Pancreas (tissue), 10 donors: Measurements from ENCODE around the gene EPB41L5. TPM values are rescaled to one million over a fixed set of nuclear protein-coding genes. Genes with fewer than 3 reads are reported as not detected.
"Not testable (repeated sequence)": the region's sequence is repeated elsewhere in the genome, so short reads cannot be mapped to it uniquely, and the experiment has no call there.

ENCODE experiments used
- ATAC-seq, 4 donors: fragments of 200-7000 bp; cut with Tn5 transposase; one replicate each; pipeline versions ENCODE4 v1.8.0 to v1.9.1; 2020; ENCODE audit warnings: mild to moderate bottlenecking in 4 of 4, moderate library complexity in 4 of 4
- DNase-seq, 6 donors: peaks; one replicate each; pipeline ENCODE4 v3.0.0-alpha.2; 2020
- FAIRE-seq: peaks from 2 replicates; lab custom pipeline; 2012; peaks lifted over from hg19 to GRCh38; lab: Jason Lieb, UNC
- H3K27ac ChIP-seq, 4 donors: fragments of 200-600 bp; sonication (generic); 1 replicate in 3 of 4; 2 replicates in 1 of 4; pipeline versions ENCODE4 v1.5.0 to v1.8.0; 2020
- H3K27me3 ChIP-seq, 4 donors: fragments of 200-600 bp; one replicate each; pipeline ENCODE4 v1.8.0; 2021
- H3K36me3 ChIP-seq, 3 donors: fragments of 200-600 bp; sonication (generic) in 1 of 3; one replicate each; pipeline versions ENCODE4 v1.5.0 to v1.8.0; 2020 to 2021
- H3K4me1 ChIP-seq, 3 donors: fragments of 200-600 bp; one replicate each; pipeline ENCODE4 v1.8.0; 2021
- H3K4me3 ChIP-seq, 4 donors: fragments of 200-600 bp; sonication (generic) in 2 of 4; one replicate each; pipeline versions ENCODE4 v1.5.0 to v1.8.0; 2020 to 2021
- H3K9me3 ChIP-seq, 4 donors: fragments of 200-600 bp; one replicate each; pipeline ENCODE4 v1.8.0; 2021
- CTCF ChIP-seq, 4 donors: fragments of 200-600 bp; sonication (generic) in 3 of 4; IDR thresholded peaks; one replicate each; pipeline versions ENCODE4 v1.5.0 to v1.8.0; 2021; ENCODE audit warnings: antibody characterized with exemption in 4 of 4
- WGBS, 2 donors: extraction: QIAGEN DNeasy Blood & Tissue Kit; methylation state at CpG; one replicate each; pipeline ENCODE4 v1.1.7; 2013; 5-methylcytosine and 5-hydroxymethylcytosine counted together
- intact Hi-C, 3 donors: fragments of 100-400 bp; cut with DNase I; formaldehyde crosslinking; loops; one replicate each; pipeline versions ENCODE4 v1.11.1 to v1.14.2; 2022
- polyA plus RNA-seq, 2 donors: library from polyadenylated mRNA; stranded (reverse); fragments of 200-250 nt; gene quantifications; one replicate each; pipeline ENCODE4 v1.2.3, GENCODE V29; 2013
- total RNA-seq, 6 donors: library from RNA; stranded (reverse); fragmentation: NEBNext Ultra II Directional in 4 of 6; extraction: Animal tissue kit (Norgen Biotek cat#: 25700) in 4 of 6; gene quantifications; one replicate each; pipeline versions ENCODE4 v1.2.1 to v1.2.4, GENCODE V29; 2021 to 2023
- donor health status: healthy with polysubstance abuse.
- donor health status: DM: no; HTN: no; CAD: no; lungs with moderate emphysema.
- donor health status: DM: no; HTN: no; CAD: no.
- donor health status: control.
- donor health status: control.
- donor health status: Bipolar disorder and iron deficiency.
- donor health status: DM: yes; HTN: yes; CAD: no.
- donor health status: DM: no; HTN: no; CAD: no.
- donor health status: DM: no; HTN: no; CAD: no.
- donor health status: DM: yes; HTN: yes; CAD: no.

The EPB41L5 gene
- 10 to 100 TPM; 17.6 to 23.8 (median 21.4) TPM for total RNA-seq
- polyA plus RNA-seq, result 10 to 100 TPM in 1 of 2 donors, 1 to 10 TPM in 1; 7.3 to 13.0 TPM

GRCh38 chr2:120012771-120013596 lies at the start of gene EPB41L5:
TSS of gene EPB41L5 (plus strand) at chr2:120013077. CDS start at chr2:120019085, 6,008 bp downstream.
- ATAC-seq (peak; percentile 94 to 98 (median 95)), DNase-seq (peak; percentile 91 to 98 (median 94)), FAIRE-seq (peak; percentile 47)
- peak within 1 kb of the TSS; percentile 87 to 97 (median 93) for H3K4me3 ChIP-seq
- H3K4me1 ChIP-seq, result peaks cover 0 to 12% (median 9%) of the 10 kb centered on the region in 3 donors
- TF ChIP-seq CTCF (IDR thresholded peaks at IDR 0.05), result no peak
- intact Hi-C loops, result no loop called here
- H3K27ac ChIP-seq, result peak within 1 kb of the TSS; percentile 99 to 100 (median 100)
- no peaks in the 10 kb centered on the region for H3K27me3 ChIP-seq
- H3K36me3 ChIP-seq, result no peaks in the 10 kb centered on the region
- H3K9me3 ChIP-seq, result no peaks in the 10 kb centered on the region
- 0% methylated on average over 87 to 104 of the region's 104 CpGs for WGBS, 2 donors

- no peaks in the 10 kb centered on the region for H3K4me1 ChIP-seq
- H3K27me3 ChIP-seq, result no peaks in the 10 kb centered on the region
- FAIRE-seq (peak; percentile 80), ATAC-seq (no peak), DNase-seq (no peak)
- peaks cover 0 to 9% (median 0%) of the 10 kb centered on the region in 3 donors for H3K36me3 ChIP-seq
- H3K4me3 ChIP-seq, result no peak overlapping the region
- intact Hi-C loops, result no loop called here
- H3K9me3 ChIP-seq, result no peaks in the 10 kb centered on the region
- no peak overlapping the region for H3K27ac ChIP-seq
- TF ChIP-seq CTCF (IDR thresholded peaks at IDR 0.05), result no peak
These were observed 31.0 kb upstream of the EPB41L5 start for GRCh38 chr2:119981896-119982295.

GRCh38 chr2:119982506-119982905 lies 30.4 kb upstream of the EPB41L5 start:
- Histone ChIP-seq H3K4me1 (no peaks in the 10 kb centered on the region), H3K27me3 (no peaks in the 10 kb centered on the region), H3K4me3 (no peak overlapping the region), H3K36me3 (peaks cover 0 to 3% (median 0%) of the 10 kb centered on the region in 3 donors), H3K9me3 (no peaks in the 10 kb centered on the region), H3K27ac (no peak overlapping the region)
- 68 to 74% methylated on average over 2 of the region's 2 CpGs for WGBS, 2 donors
- no peak for ATAC-seq
- no peak for DNase-seq
- intact Hi-C loops, result no loop called here
- TF ChIP-seq CTCF (IDR thresholded peaks at IDR 0.05), result no peak
- FAIRE-seq, result no peak

- ATAC-seq (no peak), DNase-seq (no peak), FAIRE-seq (no peak)
- WGBS, 2 donors, result 74 to 78% methylated on average over 3 of the region's 3 CpGs
- H3K27me3 ChIP-seq, result no peaks in the 10 kb centered on the region
- no peaks in the 10 kb centered on the region for H3K9me3 ChIP-seq
- intact Hi-C loops, result no loop called here
- no peak for TF ChIP-seq CTCF (IDR thresholded peaks at IDR 0.05)
- H3K4me1 ChIP-seq, result no peaks in the 10 kb centered on the region
- H3K4me3 ChIP-seq, result no peak overlapping the region
- no peak overlapping the region for H3K27ac ChIP-seq
- no peaks in the 10 kb centered on the region for H3K36me3 ChIP-seq
These were observed 29.8 kb upstream of the EPB41L5 start for GRCh38 chr2:119983108-119983507.

GRCh38 chr2:119996148-119996547 lies 16.7 kb upstream of the EPB41L5 start:
- Histone ChIP-seq H3K9me3 (no peaks in the 10 kb centered on the region), H3K36me3 (no peaks in the 10 kb centered on the region), H3K4me1 (no peaks in the 10 kb centered on the region), H3K27me3 (no peaks in the 10 kb centered on the region), H3K4me3 (no peak overlapping the region), H3K27ac (no peak overlapping the region)
- TF ChIP-seq CTCF (IDR thresholded peaks at IDR 0.05), result no peak
- intact Hi-C loops, result no loop called here
- 63 to 65% methylated on average over 3 of the region's 3 CpGs for WGBS, 2 donors
- ATAC-seq, result no peak
- FAIRE-seq, result no peak
- DNase-seq, result no peak

GRCh38 chr2:119996896-119997891 lies 15.7 kb upstream of the EPB41L5 start:
- H3K9me3 ChIP-seq, H3K4me1 ChIP-seq, H3K27me3 ChIP-seq, FAIRE-seq, H3K36me3 ChIP-seq, DNase-seq, H3K4me3 ChIP-seq, ATAC-seq, H3K27ac ChIP-seq, intact Hi-C loops: not testable (repeated sequence)
- WGBS, 2 donors, result 90 to 92% methylated on average over 50 to 54 of the region's 55 CpGs
